Measurements from ENCODE around the gene MBP.

- TF ChIP-seq CTCF (IDR thresholded peaks at IDR 0.05) (no peak), EP300 (IDR thresholded peaks at IDR 0.05) (no peak), POLR2A (IDR thresholded peaks at IDR 0.05) (no peak)
These were observed 46.0 kb upstream of the MBP start for GRCh38 chr18:77178559-77178958.
